ENCODE measurements around the gene LIMS2.

Gene LIMS2

GRCh38 chr2:127644066-127645025 lies 31.0 kb downstream of the LIMS2 start:
- TF ChIP-seq CTCF (IDR thresholded peaks at IDR 0.05; ENCODE audit: low read depth, low read length) = peak; percentile 35
- TF ChIP-seq MAX (IDR thresholded peaks at IDR 0.05; ENCODE audit: low read depth, low read length) = no peak
- DNase-seq (ENCODE audit: low read depth) = peak; percentile 26
- no peak overlapping the region for H3K4me3 ChIP-seq (ENCODE audit: low read depth, low read length)

GRCh38 chr2:127643439-127644065 lies 31.8 kb downstream of the LIMS2 start:
- TF ChIP-seq CTCF (IDR thresholded peaks at IDR 0.05; ENCODE audit: low read depth, low read length) (no peak), MAX (IDR thresholded peaks at IDR 0.05; ENCODE audit: low read depth, low read length) (no peak), POLR2A (IDR thresholded peaks at IDR 0.05; ENCODE audit: extremely low read depth, insufficient read length) (no peak), MYC (IDR thresholded peaks at IDR 0.05; ENCODE audit: low read depth, low read length) (no peak)
- DNase-seq (ENCODE audit: low read depth) = no peak
- H3K4me3 ChIP-seq (ENCODE audit: low read depth, low read length) = no peak overlapping the region

- DNase-seq (ENCODE audit: low read depth) = no peak
- no peak overlapping the region for H3K4me3 ChIP-seq (ENCODE audit: low read depth, low read length)
- no peak for TF ChIP-seq MYC (IDR thresholded peaks at IDR 0.05; ENCODE audit: low read depth, low read length)
- TF ChIP-seq MAX (IDR thresholded peaks at IDR 0.05; ENCODE audit: low read depth, low read length) = no peak
- no peak for TF ChIP-seq POLR2A (IDR thresholded peaks at IDR 0.05; ENCODE audit: extremely low read depth, insufficient read length)
- no peak for TF ChIP-seq CTCF (IDR thresholded peaks at IDR 0.05; ENCODE audit: low read depth, low read length)
Measured at GRCh38 chr2:127642706-127643438, 32.5 kb downstream of the LIMS2 start.

GRCh38 chr2:127641846-127642507 lies 33.4 kb downstream of the LIMS2 start:
- no peak for TF ChIP-seq CTCF (IDR thresholded peaks at IDR 0.05; ENCODE audit: low read depth, low read length)
- TF ChIP-seq MAX (IDR thresholded peaks at IDR 0.05; ENCODE audit: low read depth, low read length) = no peak
- TF ChIP-seq POLR2A (IDR thresholded peaks at IDR 0.05; ENCODE audit: extremely low read depth, insufficient read length) = no peak
- no peak for TF ChIP-seq MYC (IDR thresholded peaks at IDR 0.05; ENCODE audit: low read depth, low read length)
- H3K4me3 ChIP-seq (ENCODE audit: low read depth, low read length) = no peak overlapping the region
- no peak for DNase-seq (ENCODE audit: low read depth)

- no peak for TF ChIP-seq MYC (IDR thresholded peaks at IDR 0.05; ENCODE audit: low read depth, low read length)
- TF ChIP-seq POLR2A (IDR thresholded peaks at IDR 0.05; ENCODE audit: extremely low read depth, insufficient read length) = no peak
- no peak for TF ChIP-seq CTCF (IDR thresholded peaks at IDR 0.05; ENCODE audit: low read depth, low read length)
- TF ChIP-seq MAX (IDR thresholded peaks at IDR 0.05; ENCODE audit: low read depth, low read length) = no peak
- no peak overlapping the region for H3K4me3 ChIP-seq (ENCODE audit: low read depth, low read length)
- DNase-seq (ENCODE audit: low read depth) = no peak
Measured at GRCh38 chr2:127641133-127641532, 34.2 kb downstream of the LIMS2 start.

Data from NB4 (cell line).